Brain microvascular endothelial cell (primary cell): ENCODE data around the gene LRCOL1.

Source experiments
- DNase-seq: peaks from one replicate; pipeline ENCODE4 v3.0.0-alpha.2; 2020
- H3K27ac ChIP-seq: fragments of 250-450 bp; sonication (Bioruptor Pico); 2 replicates; pipeline ENCODE4 v1.5.1; 2020; ENCODE audit warnings: mild to moderate bottlenecking, moderate library complexity
- H3K27me3 ChIP-seq: fragments of 250-450 bp; sonication (Bioruptor Pico); replicated peaks from 2 replicates; pipeline ENCODE4 v1.5.1; 2020; ENCODE audit warnings: mild to moderate bottlenecking
- H3K36me3 ChIP-seq: fragments of 250-450 bp; sonication (Bioruptor Pico); replicated peaks from 2 replicates; pipeline ENCODE4 v1.5.1; 2020; ENCODE audit warnings: mild to moderate bottlenecking
- H3K4me3 ChIP-seq: 2 replicates; pipeline ENCODE4 v1.5.1; 2011; ENCODE audit warnings: low read depth, mild to moderate bottlenecking, control low read depth, low read length, moderate library complexity
- in situ Hi-C: cut with HindIII; loops from 2 replicates; pipeline ENCODE4 v1.10.0; 2017; ENCODE audit warnings: low sequenced_read_pairs, low pct_ligation_motif_present
- TF ChIP-seq, protein P1 (sequence below): IDR thresholded peaks from 2 replicates; pipeline ENCODE4 v1.5.1; 2011; ENCODE audit warnings: low read depth, mild to moderate bottlenecking, moderate library complexity, low read length, control low read depth, inconsistent platforms; ENCODE audit errors: missing control alignments

Gene LRCOL1

DNA sequence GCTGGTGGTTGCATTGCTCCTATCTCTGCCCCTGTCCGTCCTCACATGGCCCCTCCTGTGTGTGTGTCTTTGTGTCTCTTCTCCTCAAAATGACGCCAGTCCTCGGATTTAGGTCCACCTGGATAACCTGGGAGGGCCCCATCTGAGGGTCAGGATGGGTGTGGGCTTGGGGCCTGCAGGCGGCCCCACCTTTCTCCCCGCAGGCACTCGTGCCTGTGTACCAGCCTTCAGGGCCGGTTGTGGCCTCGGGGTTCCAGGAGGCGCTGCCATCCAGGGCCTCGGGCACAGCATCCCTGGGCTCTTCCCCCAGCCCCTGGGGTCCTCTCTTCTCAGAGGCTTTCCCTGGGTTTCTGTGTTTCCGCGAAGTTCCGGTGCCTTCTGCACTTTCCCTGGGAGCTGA lies 54.7 kb downstream of the LRCOL1 start:
- TF ChIP-seq, protein P1, sequence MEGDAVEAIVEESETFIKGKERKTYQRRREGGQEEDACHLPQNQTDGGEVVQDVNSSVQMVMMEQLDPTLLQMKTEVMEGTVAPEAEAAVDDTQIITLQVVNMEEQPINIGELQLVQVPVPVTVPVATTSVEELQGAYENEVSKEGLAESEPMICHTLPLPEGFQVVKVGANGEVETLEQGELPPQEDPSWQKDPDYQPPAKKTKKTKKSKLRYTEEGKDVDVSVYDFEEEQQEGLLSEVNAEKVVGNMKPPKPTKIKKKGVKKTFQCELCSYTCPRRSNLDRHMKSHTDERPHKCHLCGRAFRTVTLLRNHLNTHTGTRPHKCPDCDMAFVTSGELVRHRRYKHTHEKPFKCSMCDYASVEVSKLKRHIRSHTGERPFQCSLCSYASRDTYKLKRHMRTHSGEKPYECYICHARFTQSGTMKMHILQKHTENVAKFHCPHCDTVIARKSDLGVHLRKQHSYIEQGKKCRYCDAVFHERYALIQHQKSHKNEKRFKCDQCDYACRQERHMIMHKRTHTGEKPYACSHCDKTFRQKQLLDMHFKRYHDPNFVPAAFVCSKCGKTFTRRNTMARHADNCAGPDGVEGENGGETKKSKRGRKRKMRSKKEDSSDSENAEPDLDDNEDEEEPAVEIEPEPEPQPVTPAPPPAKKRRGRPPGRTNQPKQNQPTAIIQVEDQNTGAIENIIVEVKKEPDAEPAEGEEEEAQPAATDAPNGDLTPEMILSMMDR = no peak
- H3K36me3 ChIP-seq = no peaks in the 10 kb centered on the region
- H3K27ac ChIP-seq = no peak overlapping the region
- in situ Hi-C loops = no loop called here
- DNase-seq = no peak
- no peaks in the 10 kb centered on the region for H3K27me3 ChIP-seq
- H3K4me3 ChIP-seq = no peak overlapping the region

DNA sequence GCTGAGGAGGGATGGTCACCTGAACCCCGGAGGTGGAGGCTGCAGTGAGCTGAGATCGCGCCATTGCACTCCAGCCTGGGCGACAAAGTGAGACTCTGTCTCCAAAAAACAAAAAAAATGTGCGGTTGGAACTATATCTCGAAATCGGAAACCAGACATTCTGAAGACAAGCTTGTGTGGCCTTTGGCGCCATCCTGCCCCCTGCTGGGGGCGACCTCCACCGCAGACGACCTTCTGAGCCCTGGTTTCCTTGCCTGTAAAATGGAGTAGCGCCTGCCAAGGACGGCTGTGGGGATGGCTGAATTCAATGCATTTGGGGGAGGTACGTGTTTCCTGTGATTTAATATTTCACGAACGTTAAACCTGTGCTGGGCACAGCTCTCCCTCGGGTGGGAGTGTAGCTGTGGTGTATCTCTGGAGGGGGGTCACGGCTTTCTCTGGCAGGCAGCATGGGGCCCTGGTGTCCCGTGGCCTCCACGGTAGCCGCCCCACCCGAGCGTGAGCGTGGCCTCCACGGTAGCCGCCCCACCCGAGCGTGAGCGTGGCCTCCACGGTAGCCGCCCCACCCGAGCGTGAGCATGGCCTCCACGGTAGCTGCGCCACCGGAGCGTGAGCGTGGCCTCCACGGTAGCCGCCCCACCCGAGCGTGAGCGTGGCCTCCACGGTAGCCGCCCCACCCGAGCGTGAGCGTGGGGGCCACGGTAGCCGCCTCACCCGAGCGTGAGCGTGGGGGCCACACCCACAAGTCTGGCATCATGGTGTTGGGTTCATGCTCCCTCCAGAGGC lies 55.3 kb downstream of the LRCOL1 start:
- Histone ChIP-seq H3K27ac (no peak overlapping the region), H3K27me3 (no peaks in the 10 kb centered on the region), H3K36me3 (no peaks in the 10 kb centered on the region), H3K4me3 (no peak overlapping the region)
- TF ChIP-seq, protein P1 = peak; percentile 43
- in situ Hi-C loops = no loop called here
- DNase-seq = no peak
